Anterior cingulate cortex (tissue), 58 donors: ENCODE measurements around the gene PACRG.
"Not testable (repeated sequence)": the region's sequence is repeated elsewhere in the genome, so short reads cannot be mapped to it uniquely, and the experiment has no call there.

Experiments used
- DNase-seq, 58 donors: peaks; one replicate each; lab custom pipeline; 2025; lab: John Stamatoyannopoulos, UW

The PACRG gene

DNA sequence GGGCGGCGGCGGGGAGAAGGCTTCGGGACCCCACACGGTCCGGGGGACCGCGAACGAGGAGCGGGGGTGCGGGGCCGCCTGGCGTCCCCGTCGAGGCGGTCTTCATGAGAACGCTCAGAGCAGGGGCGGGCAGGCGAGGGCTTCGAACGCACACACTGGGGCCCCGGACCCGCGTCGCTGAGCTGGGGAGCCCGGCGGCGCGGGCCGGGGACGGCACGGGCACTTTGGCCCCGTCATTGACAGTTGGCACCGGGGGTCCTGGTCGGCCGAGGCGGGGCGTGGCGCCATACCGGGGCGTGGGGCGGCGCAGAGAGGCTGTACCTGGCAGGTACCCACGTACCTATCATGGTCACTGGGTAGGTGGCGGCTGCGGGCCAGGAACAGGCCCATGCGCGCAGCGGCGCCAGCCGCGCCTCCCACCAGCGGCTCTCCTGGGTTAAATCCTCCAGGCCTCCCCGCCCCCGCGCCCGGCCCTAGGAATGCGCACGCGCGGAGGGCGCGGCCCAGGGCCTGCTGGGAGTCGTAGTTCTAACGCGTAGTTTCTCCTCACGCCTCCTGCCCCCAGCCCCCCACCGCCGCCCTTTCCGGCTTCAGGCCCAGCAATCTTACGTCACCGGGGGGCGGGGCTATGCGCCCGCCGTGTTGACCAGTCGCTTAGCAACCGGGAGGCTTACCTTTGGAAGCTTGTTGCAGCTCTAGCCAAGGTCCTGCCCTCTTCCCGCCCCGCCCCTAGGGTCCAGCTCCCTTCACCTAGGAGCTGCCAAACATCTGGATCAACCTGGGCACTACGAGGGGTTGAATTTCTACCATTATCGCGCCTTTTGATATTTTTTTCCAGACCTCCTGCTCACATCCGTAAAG is at the start of gene PACRG, which contains the start of gene PRKN:
PACRG (plus strand) TSS at position 653 of the 861 bp plus-strand sequence.
PRKN (minus strand) TSS at position 445 of the 861 bp plus-strand sequence.
- DNase-seq, result peak; percentile 61 to 99 (median 97)

DNA sequence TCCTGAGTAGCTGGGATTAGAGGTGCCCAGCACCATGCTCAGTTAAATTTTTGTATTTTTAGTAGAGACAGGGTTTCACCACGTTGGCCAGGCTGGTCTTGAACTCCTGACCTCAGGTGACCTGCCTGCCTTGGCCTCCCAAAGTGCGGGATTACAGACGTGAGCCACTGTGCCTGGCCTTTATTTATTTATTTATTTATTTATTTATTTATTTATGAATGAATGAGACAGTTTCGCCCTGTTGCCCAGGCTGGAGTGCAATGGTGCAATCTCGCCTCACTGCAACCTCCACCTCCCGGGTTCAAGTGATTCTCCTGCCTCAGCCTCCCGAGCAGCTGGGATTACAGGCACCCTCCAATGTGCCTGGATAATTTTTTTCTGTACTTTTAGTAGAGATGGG is 48.9 kb upstream of the PACRG start:
- not testable (repeated sequence) for DNase-seq

DNA sequence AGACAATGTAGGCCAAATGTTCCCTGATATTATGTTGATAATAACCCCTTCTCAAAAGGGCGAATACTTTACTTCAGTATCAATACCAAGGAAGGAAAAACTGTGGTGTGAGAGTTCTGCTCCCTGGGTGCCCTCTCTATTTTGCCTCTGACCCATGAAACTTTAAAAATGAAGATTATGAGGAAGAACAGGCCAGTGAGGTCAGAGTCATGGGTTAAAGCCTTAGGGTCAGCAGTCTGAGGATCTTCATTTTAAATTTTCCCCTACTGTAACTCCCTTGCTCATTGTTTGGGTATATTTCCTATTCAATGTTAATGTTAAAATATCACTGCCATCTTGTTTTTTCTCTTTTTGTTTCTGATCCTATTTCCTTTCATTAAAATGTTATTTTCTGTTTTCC is 48.1 kb upstream of the PACRG start:
- DNase-seq, result no peak

DNA sequence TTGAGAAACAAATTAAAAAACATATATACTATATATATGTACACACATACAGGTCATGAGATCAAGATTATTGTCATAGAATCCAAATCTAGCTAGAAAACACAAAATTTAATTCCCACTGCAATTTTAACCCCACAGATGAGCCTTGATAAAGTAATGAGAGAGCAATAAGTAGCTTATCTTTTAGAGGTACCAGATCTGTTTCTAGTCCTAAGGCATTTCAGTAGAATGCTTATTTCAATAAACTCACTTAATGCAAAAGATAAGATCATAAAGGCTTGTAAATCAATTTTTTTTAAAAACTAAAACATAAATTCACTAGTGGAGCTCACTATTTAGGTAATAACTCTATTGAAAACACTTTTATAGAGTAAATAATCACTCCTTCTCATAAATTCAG is 47.4 kb upstream of the PACRG start:
- DNase-seq, result no peak

DNA sequence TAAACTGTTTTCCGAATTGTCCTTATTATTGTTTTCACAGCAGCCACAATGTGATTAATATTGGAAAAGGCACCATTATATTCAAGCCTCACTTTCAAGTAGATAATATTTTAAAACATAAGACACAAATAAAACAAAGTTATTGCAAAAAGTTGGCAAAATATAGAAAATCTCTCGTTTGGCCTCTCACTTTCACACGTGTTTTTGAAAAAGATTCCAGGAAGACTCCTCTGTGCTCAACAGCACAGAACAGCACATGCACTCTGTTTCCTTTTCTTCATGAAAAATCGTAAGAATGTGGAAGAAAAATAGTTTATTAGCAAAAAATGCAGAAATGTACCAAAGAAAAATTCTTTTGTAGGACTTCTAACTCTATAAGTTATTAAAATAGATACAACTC is 46.9 kb upstream of the PACRG start:
- DNase-seq, result no peak

DNA sequence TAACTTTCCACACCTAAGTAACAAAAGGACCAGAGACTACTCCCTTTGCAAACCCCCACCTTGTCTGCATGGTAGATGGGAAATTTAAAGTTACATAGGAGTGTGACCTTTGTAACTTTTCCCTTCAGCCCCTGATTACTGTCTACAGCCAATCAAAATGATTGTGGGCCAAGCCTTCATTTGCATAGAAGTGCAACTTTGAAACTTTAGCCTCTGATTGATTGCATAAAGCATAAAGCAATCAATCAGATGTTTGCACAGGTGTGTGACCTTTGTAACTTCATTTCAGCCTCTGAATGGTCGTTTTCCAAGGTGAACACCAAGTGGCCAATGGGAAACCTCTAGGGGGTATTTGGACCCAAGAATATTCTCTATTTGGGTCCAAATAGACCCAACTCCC is 46.3 kb upstream of the PACRG start:
- no peak for DNase-seq

DNA sequence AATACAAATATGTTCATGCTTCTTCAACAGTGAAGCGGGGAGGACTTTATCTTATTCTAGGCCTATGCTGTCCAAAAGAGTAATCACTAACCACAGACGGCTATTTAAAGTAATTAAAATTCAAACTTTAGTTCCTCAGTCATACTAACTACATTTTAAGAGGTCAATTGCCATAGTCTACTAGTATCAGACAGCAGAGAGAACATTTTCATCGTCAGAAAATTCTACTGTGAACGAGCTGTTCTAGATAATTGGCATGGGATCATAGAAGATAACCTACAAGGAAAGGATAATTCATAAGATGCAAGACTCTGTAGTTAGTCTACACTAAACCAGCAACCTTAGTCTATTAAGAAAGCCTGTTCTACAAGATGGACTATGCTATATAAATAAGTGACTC is 44.6 kb upstream of the PACRG start:
- DNase-seq, result no peak

DNA sequence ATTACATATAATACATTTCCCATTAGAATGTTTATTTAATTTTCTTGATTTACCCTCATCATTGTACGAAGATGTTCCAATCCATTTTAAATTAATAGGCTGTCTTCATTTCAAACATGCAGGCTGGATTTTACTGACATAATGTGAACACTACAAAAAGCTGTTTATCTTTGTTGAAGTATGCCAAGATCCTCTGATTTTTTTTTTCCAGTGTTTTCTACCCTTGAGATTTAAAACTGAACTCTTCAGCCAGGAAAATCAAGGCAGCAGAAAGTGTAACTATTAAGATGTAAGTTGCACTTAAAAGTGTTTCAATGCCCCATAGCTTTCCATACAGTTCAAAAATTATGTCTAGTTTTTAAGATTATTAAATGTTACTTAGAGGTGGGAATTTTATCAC is 43.7 kb upstream of the PACRG start:
- DNase-seq, result no peak

DNA sequence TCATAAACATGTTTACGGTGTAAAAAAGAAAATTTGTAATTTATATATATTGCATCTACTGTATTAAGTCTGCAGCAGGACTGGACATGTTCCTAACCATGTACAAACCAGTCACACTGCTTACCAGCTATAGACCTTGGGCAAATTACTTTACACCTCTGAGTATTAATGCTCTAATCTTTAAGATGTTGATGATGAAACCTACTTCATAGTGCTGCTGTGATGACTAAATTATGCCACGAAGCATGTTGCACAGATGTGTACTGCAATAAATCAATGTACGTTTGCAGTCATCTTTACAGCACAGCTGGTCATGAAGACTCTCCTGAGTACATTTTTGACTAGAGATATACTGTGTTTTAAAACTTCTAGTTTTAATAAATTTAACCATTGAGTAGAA is 42.8 kb upstream of the PACRG start:
- DNase-seq, result no peak

DNA sequence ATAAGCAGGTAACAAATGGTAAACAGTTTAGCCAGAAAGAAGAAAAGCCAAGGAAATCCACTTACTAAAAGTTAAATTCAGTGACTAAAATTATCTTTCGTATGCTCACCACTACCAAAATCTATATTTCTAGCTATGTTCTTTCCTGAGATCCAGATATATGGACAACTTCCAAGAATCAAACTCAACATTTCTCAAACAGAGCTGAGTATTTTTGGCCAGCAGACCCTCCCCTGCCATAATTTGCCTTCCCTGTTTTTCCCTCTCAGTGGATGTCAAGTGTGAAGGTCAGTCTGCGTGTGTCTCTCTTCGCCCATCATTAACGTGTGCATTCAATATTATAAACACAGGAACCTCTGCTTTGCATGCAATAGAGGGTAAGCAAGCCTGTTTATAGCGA is 42.2 kb upstream of the PACRG start:
- no peak for DNase-seq

DNA sequence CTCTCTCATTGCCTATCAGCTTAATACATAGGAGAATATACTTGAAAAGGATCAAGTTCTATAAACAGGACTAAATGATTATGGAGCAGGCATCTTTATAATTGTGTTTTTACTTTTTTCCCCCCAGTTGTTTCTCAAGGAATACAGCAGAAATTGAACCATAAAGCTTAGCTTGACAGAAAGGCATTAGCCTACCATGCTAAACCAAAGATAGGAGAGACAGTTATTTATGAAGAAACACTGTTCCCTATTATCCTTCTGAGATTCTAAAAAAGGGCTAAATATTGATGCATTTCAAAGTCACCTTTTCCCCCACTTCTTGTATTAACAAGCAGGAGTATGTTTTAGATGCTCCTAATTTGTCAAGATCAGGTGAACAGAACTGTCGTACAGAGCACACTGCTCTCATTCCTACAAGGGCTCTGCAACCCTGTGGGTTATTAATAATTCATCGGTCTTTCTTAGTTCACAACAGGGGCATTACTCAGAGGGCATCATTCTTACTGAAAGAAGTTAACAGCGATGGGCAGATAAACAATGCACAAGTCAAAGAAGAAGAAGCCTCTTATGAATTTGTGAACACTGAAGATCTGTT is 38.9 kb upstream of the PACRG start:
- no peak for DNase-seq

DNA sequence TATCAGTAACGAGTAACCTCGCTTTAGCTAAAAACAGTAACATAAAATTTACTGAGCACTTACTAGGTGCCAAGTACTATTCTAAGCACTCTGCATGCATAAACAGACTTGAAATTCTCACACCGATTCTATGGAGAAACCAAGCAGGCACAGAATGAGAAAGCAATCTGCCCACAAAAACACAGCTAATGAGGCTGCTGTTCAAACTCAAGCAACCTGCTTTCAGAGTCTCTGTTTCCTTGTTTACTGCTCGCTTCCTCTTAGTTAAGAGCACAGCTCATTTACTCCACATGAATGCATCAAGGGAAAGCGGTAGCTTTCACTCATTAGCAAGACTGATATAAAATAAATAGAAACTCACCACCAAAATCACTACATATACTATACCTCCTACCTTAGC is 37.6 kb upstream of the PACRG start:
- DNase-seq, result no peak

DNA sequence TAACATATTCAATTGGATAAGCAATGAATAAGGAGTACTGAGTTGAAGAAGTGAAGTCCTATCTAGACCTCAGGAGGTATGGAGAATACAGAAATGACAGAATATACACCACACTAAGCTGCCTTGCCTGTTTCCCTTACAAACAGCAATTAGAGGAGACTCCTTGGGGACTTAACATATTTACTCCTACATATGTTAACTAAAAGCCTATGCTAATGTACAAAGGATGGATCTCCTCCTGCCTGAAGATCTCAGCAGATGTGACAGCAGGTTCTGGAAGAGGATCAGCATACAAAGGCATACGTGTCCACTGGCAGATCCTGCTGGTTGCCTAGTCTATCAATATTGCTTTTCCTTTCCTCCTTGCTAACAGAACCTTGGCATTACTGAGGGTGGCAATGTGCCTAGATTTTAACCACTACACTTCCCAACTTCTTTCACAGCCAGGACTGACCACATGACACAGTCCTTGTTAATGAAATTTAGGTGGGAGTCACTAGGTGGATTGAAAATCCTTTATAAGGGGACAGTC is 29.8 kb upstream of the PACRG start:
- peak in 1 of 58 donors; percentile 12 for DNase-seq

DNA sequence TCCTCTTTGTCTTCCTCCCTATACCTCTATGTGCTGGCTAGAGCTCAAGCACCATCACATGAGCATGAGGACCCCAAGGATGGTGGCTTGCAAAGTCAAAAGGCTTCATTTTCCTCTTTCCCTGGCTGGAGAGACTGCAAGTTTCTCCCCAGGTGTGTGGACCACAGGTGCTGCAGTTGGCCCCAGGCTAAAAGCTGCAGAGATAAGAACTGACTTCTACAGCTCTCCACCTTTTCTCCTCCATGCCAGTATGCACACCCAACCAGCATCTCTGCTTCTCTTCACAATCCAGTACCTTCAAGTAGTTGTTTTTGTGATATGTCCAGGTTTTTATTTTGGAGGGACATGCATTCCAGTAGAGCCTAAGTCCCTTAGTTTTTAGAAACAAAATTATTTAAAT is 29.3 kb upstream of the PACRG start:
- DNase-seq, result no peak

DNA sequence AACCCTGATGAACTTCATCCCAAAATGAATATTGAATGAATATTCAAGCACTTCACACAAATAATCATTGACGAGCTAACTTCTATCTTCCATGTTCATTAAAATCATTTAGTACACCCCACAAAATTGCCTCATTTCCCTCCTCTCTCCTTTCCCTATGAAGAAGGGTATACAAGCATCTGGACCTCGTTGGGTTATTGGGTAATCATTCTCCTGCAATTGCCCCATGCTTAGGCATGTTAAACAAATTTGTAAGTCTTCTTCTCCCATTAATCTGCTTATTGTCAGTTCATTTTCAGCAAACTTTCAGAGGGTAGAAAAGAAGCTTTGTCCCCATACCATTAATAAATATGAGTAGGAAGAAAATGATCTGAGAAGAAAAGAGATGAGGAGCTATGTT is 27.8 kb upstream of the PACRG start:
- no peak for DNase-seq

DNA sequence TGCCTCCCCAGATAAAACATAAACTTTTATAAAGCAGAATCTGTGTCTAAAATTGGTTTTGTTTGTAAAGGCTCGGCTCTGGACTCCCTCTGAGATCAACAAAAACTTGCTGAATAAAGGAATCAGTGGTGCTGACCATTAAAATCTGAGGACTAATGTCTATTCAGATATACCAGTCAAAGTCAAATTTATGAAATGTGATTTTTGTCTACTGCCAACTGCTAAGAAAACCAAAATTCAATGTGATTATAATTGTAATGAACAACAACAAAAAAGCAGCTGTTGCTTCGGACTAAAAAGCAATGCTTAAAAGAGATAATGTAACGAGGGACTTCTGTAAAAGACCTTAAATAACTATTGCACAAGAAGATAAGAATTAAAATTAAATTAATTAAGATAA is 26.8 kb upstream of the PACRG start:
- DNase-seq, result no peak

DNA sequence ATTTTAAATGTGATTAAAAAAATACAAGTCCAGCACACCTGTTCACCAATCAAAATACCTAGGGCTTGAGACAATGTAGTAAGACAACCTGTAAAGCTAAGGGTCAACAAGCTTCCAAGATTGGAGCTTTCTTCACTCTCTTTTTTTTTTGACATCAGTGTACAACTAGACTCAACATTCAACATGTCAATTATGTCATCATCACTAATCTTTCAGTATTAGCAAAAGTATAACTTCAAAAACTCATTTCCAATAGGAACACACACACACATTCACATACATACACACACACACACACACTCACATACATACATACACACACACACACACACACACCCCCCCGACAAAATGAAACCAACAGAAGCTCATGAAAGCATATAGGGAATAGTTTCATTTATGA is 26.2 kb upstream of the PACRG start:
- no peak for DNase-seq

DNA sequence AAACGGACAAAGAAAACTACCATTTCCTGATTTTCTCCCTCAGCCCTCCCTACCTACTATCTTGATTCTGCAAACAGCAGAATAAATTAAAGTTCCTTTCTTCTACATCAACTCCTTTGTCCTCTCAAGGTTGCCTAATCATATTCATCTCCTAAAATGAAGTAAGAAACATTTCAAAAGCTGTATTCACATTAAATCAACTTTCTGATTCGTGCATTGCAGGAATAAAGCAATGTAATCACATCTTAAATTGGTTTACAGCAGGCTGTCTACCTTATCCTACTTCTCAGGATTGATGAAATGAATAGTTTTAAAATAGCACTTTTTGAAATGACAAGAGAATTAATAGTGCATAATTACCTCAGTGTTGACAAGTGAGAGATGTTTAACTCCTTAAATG is 25.3 kb upstream of the PACRG start:
- DNase-seq, result no peak

DNA sequence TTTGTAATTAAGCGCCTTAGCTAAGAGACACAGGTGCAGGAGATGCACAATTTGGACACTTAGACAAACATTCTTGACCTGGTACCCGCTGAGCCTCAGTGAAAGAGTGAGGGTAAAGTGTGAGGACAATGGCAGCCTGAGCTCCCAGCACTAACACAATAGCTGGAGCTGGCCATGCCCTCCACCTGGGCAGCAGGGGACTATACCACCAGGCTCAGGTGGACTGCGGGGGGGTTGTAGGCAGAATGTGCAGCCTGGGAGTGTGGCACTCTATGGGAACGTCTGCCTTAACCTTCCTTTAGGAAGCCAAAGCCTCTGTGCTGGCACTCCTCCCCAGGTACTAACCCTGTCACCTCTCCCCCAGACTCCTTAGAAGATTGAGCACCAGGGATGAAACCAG is 23.8 kb upstream of the PACRG start:
- DNase-seq, result no peak

DNA sequence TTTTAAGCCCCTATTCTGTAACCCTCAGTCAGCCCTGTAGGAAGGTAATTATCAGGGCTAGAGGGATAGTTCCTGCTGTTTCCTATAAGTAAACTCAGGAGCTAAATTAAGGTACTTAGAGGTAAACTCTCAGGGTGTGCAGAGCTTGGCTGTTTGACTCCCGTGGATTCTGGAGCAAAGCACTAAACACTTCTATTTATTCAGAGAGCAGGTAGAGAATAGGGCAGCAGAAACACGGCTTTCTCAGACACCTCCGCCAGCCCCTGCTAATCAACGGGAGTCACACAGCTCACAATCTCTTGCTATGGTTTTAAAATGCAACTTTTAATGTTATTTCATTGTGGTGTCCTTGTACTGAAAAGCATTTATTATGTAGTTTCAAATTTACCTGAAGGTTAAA is 22.0 kb upstream of the PACRG start:
- DNase-seq, result no peak

DNA sequence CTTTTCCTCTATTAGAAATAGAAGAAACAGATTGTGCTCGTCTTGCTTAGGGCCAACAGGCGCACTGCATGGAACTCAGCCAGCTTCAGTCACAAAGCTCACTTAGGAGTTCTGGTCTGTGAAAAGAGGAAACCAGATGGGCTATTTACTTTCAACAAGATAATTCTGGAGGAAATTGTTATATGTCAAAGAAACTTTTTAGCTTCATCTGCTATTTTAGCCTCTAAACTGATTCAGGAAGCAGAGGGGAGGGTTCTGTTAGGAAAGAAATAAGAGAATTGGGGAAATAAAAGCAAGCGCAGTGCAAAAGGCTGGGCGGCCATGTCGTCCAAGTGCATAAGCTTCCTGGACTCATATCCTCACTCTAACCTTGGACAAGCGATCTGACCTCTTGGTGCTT is 21.5 kb upstream of the PACRG start:
- DNase-seq, result peak in 39 of 58 donors; percentile 7 to 71 (median 31)

DNA sequence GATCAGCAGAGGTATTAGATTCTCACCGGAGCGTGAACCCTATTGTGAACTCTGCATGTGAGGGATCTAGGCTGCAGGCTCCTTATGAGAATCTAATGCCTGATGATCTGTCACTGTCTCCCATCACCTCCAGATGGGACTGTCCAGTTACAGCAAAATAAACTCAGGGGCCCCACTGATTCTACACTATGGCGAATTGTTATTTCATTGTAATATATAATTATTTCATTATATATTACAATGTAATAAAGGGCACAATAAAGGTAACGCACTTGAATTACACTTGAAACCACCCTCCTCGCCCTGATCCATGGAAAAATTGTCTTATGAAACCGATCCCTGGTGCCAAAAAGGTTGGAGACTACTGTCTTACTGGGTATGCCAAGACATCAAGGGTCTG is 18.8 kb upstream of the PACRG start:
- no peak for DNase-seq
